Lung microvascular endothelial cell (primary cell): Measurements from ENCODE around the gene DELE1. TPM values are rescaled to one million over a fixed set of nuclear protein-coding genes. Genes with fewer than 3 reads are reported as not detected.
"Not testable (repeated sequence)": the region's sequence is repeated elsewhere in the genome, so short reads cannot be mapped to it uniquely, and the experiment has no call there.

Experiments used
- DNase-seq, 2 donors: peaks; one replicate each; pipeline versions ENCODE4 v3.0.0 to v3.0.0-alpha.2; 2010; ENCODE audit warnings: low read depth in 2 of 2
- total RNA-seq: library from RNA; depleted of rRNA; stranded (reverse); fragments of >200 nt; gene quantifications from 2 replicates; pipeline ENCODE4 v1.2.1, GENCODE V29; 2014

Gene DELE1
- total RNA-seq, 1 donor from 2014 or later = 53.2 TPM

GRCh38 chr5:141922827-141923447, 734 bp upstream of the DELE1 start:
- DNase-seq = not testable (repeated sequence)

- no peak for DNase-seq
Observed at GRCh38 chr5:141926434-141926833, 2.8 kb downstream of the DELE1 start.

GRCh38 chr5:141928051-141928450, 4.4 kb downstream of the DELE1 start:
- peak in 1 of 2 donors; percentile 18 for DNase-seq

- no peak for DNase-seq
Observed at GRCh38 chr5:141929398-141930058, 5.9 kb downstream of the DELE1 start.

- DNase-seq = no peak
Observed at GRCh38 chr5:141931694-141932093, 8.0 kb downstream of the DELE1 start.

- no peak for DNase-seq
Observed at GRCh38 chr5:141933151-141933550, 9.5 kb downstream of the DELE1 start.

GRCh38 chr5:141934099-141934844, 10.6 kb downstream of the DELE1 start:
- DNase-seq = no peak

- no peak for DNase-seq
Observed at GRCh38 chr5:141935538-141935937, 11.9 kb downstream of the DELE1 start.

- peak; percentile 39 to 54 for DNase-seq
Observed at GRCh38 chr5:141940695-141941271, 17.1 kb downstream of the DELE1 start.

GRCh38 chr5:141941307-141941706, 17.6 kb downstream of the DELE1 start:
- peak; percentile 57 to 70 for DNase-seq

GRCh38 chr5:141941779-141942178, 18.1 kb downstream of the DELE1 start:
- peak; percentile 36 to 42 for DNase-seq

- no peak for DNase-seq
Observed at GRCh38 chr5:141942185-141942857, 18.6 kb downstream of the DELE1 start.

GRCh38 chr5:141944076-141944475, 20.4 kb downstream of the DELE1 start:
- no peak for DNase-seq

GRCh38 chr5:141945511-141946051, 21.9 kb downstream of the DELE1 start:
- peak; percentile 34 to 50 for DNase-seq

- DNase-seq = peak; percentile 42 to 59
Observed at GRCh38 chr5:141947316-141947715, 23.6 kb downstream of the DELE1 start.

- DNase-seq = no peak
Observed at GRCh38 chr5:141948812-141949211, 25.1 kb downstream of the DELE1 start.

- no peak for DNase-seq
Observed at GRCh38 chr5:141949511-141949910, 25.8 kb downstream of the DELE1 start.

GRCh38 chr5:141950207-141951005, 26.7 kb downstream of the DELE1 start:
- no peak for DNase-seq

- peak; percentile 42 to 80 for DNase-seq
Observed at GRCh38 chr5:141951332-141951781, 27.7 kb downstream of the DELE1 start.

GRCh38 chr5:141952020-141952419, 28.3 kb downstream of the DELE1 start:
- DNase-seq = peak in 1 of 2 donors; percentile 23
